ENCODE data around the gene ZNF800.

DNA sequence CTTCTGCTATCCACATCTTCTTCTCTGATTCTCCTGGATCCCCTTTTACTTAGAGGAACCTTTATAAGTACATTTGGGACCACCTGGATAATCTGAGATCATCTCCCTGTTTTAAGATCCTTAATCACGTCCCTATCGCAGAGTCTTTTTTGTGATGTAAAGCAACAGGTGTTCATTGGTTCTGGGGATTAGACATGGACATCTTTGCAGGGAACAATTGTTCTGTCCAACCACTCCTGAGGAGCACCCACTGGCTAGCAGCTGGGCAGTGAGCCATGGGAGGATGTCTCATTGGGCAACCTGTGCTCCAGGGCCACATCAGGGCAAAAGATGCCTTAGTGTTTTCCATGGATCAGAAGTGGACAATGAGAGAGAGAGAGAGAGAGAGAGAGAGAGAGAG is 56.0 kb downstream of the ZNF800 start:
- TF ChIP-seq, protein P1, sequence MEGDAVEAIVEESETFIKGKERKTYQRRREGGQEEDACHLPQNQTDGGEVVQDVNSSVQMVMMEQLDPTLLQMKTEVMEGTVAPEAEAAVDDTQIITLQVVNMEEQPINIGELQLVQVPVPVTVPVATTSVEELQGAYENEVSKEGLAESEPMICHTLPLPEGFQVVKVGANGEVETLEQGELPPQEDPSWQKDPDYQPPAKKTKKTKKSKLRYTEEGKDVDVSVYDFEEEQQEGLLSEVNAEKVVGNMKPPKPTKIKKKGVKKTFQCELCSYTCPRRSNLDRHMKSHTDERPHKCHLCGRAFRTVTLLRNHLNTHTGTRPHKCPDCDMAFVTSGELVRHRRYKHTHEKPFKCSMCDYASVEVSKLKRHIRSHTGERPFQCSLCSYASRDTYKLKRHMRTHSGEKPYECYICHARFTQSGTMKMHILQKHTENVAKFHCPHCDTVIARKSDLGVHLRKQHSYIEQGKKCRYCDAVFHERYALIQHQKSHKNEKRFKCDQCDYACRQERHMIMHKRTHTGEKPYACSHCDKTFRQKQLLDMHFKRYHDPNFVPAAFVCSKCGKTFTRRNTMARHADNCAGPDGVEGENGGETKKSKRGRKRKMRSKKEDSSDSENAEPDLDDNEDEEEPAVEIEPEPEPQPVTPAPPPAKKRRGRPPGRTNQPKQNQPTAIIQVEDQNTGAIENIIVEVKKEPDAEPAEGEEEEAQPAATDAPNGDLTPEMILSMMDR (IDR thresholded peaks at IDR 0.05) = no peak
- TF ChIP-seq POLR2A (IDR thresholded peaks at IDR 0.05) (no peak), POLR2AphosphoS5 (IDR thresholded peaks at IDR 0.05) (no peak)
